ENCODE results near the gene DNAH8. TPM values are rescaled to one million over a fixed set of nuclear protein-coding genes. Genes with fewer than 3 reads are reported as not detected.

Gene DNAH8
- total RNA-seq, 1 experiment from 2014 or later = not detected

- in situ Hi-C loops (cut with HindIII; ENCODE audit: low sequenced_read_pairs) = no loop called here
- DNase-seq (ENCODE audit: low spot score) = no peak
Measured at GRCh38 chr6:38924791-38925509, 209.8 kb downstream of the DNAH8 start.

- in situ Hi-C loops (cut with HindIII; ENCODE audit: low sequenced_read_pairs) = no loop called here
- no peak for DNase-seq (ENCODE audit: low spot score)
Measured at GRCh38 chr6:38929560-38929959, 214.4 kb downstream of the DNAH8 start.

- in situ Hi-C loops (cut with HindIII; ENCODE audit: low sequenced_read_pairs) = no loop called here
- peak; percentile 26 for DNase-seq (ENCODE audit: low spot score)
Measured at GRCh38 chr6:38933426-38933825, 218.3 kb downstream of the DNAH8 start.

GRCh38 chr6:38935051-38935450, 219.9 kb downstream of the DNAH8 start:
- DNase-seq (ENCODE audit: low spot score) = no peak
- in situ Hi-C loops (cut with HindIII; ENCODE audit: low sequenced_read_pairs) = no loop called here

- in situ Hi-C loops (cut with HindIII; ENCODE audit: low sequenced_read_pairs) = no loop called here
- no peak for DNase-seq (ENCODE audit: low spot score)
Measured at GRCh38 chr6:38937839-38938613, 222.9 kb downstream of the DNAH8 start.

- in situ Hi-C loops (cut with HindIII; ENCODE audit: low sequenced_read_pairs) = no loop called here
- DNase-seq (ENCODE audit: low spot score) = no peak
Measured at GRCh38 chr6:38938741-38939140, 223.6 kb downstream of the DNAH8 start.

GRCh38 chr6:38942442-38942841, 227.3 kb downstream of the DNAH8 start:
- no peak for DNase-seq (ENCODE audit: low spot score)
- in situ Hi-C loops (cut with HindIII; ENCODE audit: low sequenced_read_pairs) = no loop called here

- DNase-seq (ENCODE audit: low spot score) = no peak
- in situ Hi-C loops (cut with HindIII; ENCODE audit: low sequenced_read_pairs) = no loop called here
Measured at GRCh38 chr6:38942965-38943364, 227.9 kb downstream of the DNAH8 start.

- in situ Hi-C loops (cut with HindIII; ENCODE audit: low sequenced_read_pairs) = no loop called here
- DNase-seq (ENCODE audit: low spot score) = no peak
Measured at GRCh38 chr6:38943964-38944363, 228.9 kb downstream of the DNAH8 start.

- in situ Hi-C loops (cut with HindIII; ENCODE audit: low sequenced_read_pairs) = no loop called here
- no peak for DNase-seq (ENCODE audit: low spot score)
Measured at GRCh38 chr6:38944655-38945279, 229.7 kb downstream of the DNAH8 start.

- DNase-seq (ENCODE audit: low spot score) = no peak
- in situ Hi-C loops (cut with HindIII; ENCODE audit: low sequenced_read_pairs) = no loop called here
Measured at GRCh38 chr6:38955861-38956260, 240.8 kb downstream of the DNAH8 start.

GRCh38 chr6:38957426-38957825, 242.3 kb downstream of the DNAH8 start:
- in situ Hi-C loops (cut with HindIII; ENCODE audit: low sequenced_read_pairs) = no loop called here
- no peak for DNase-seq (ENCODE audit: low spot score)

GRCh38 chr6:38959138-38959537, 244.0 kb downstream of the DNAH8 start:
- in situ Hi-C loops (cut with HindIII; ENCODE audit: low sequenced_read_pairs) = no loop called here

GRCh38 chr6:38968702-38969149, 253.6 kb downstream of the DNAH8 start:
- no peak for DNase-seq (ENCODE audit: low spot score)
- in situ Hi-C loops (cut with HindIII; ENCODE audit: low sequenced_read_pairs) = no loop called here

More at GRCh38 chr6:38959138-38959537, 244.0 kb downstream of the DNAH8 start:
- DNase-seq (ENCODE audit: low spot score) = no peak

GRCh38 chr6:38973178-38974057, 258.3 kb downstream of the DNAH8 start:
- in situ Hi-C loops (cut with HindIII; ENCODE audit: low sequenced_read_pairs) = no loop called here
- peak; percentile 40 for DNase-seq (ENCODE audit: low spot score)

- DNase-seq (ENCODE audit: low spot score) = no peak
- in situ Hi-C loops (cut with HindIII; ENCODE audit: low sequenced_read_pairs) = no loop called here
Measured at GRCh38 chr6:38974389-38975151, 259.5 kb downstream of the DNAH8 start.

GRCh38 chr6:38975621-38976049, 260.5 kb downstream of the DNAH8 start:
- in situ Hi-C loops (cut with HindIII; ENCODE audit: low sequenced_read_pairs) = no loop called here
- no peak for DNase-seq (ENCODE audit: low spot score)

- no peak for DNase-seq (ENCODE audit: low spot score)
- in situ Hi-C loops (cut with HindIII; ENCODE audit: low sequenced_read_pairs) = no loop called here
Measured at GRCh38 chr6:38976051-38976450, 260.9 kb downstream of the DNAH8 start.

All from G401 (cell line).